Transverse colon (tissue), 4 donors: Measurements from ENCODE around the gene FNBP1. TPM values are rescaled to one million over a fixed set of nuclear protein-coding genes. Genes with fewer than 3 reads are reported as not detected.
A peak's percentile ranks its signal among the peaks of the same experiment; 100 is the strongest.

Experiments used
- DNase-seq: peaks from one replicate; pipeline ENCODE4 v3.0.0-alpha.2; 2019
- H3K27ac ChIP-seq, 4 donors: fragments of 200-600 bp; sonication (generic); 2 replicates each; pipeline ENCODE4 v1.5.1; 2016 to 2018; ENCODE audit warnings: inconsistent platforms in 4 of 4
- H3K27me3 ChIP-seq: fragments of 200-600 bp; sonication (generic); 2 replicates; pipeline ENCODE4 v1.5.1; 2017; ENCODE audit warnings: inconsistent platforms
- H3K36me3 ChIP-seq, 4 donors: fragments of 200-600 bp; sonication (generic); 2 replicates each; pipeline ENCODE4 v1.5.1; 2017 to 2019; ENCODE audit warnings: inconsistent platforms in 4 of 4
- H3K4me1 ChIP-seq, 4 donors: fragments of 200-600 bp; sonication (generic); 2 replicates each; pipeline ENCODE4 v1.5.1; 2017 to 2020; ENCODE audit warnings: inconsistent platforms in 4 of 4
- H3K4me3 ChIP-seq, 4 donors: fragments of 200-600 bp; sonication (generic); 1 replicate in 1 of 4; 2 replicates in 3 of 4; pipeline versions ENCODE4 v1.5.1 to v1.6.1; 2017 to 2019; ENCODE audit warnings: inconsistent platforms in 4 of 4
- H3K9me3 ChIP-seq, 2 donors: fragments of 200-600 bp; sonication (generic); 2 replicates each; pipeline ENCODE4 v1.5.1; 2017 to 2019; ENCODE audit warnings: inconsistent platforms in 2 of 2
- EP300 ChIP-seq: sonication (generic); formaldehyde crosslinking; IDR thresholded peaks from one replicate; pipeline ENCODE4 v1.6.1; 2017; ENCODE audit warnings: antibody characterized with exemption, low read depth
- POLR2A ChIP-seq: fragments of 450-650 bp; IDR thresholded peaks from one replicate; pipeline ENCODE4 v1.6.1; 2016; ENCODE audit warnings: antibody characterized with exemption, mild to moderate bottlenecking, moderate library complexity
- POLR2AphosphoS5 ChIP-seq, 3 donors: sonication (generic); formaldehyde crosslinking; IDR thresholded peaks; one replicate each; pipeline ENCODE4 v1.6.1; 2016; ENCODE audit warnings: antibody characterized with exemption in 3 of 3
- WGBS, 2 donors: methylation state at CpG; one replicate each; pipeline ENCODE4 v1.1.5; 2018; ENCODE audit warnings: low coverage in 1 of 2; 5-methylcytosine and 5-hydroxymethylcytosine counted together
- in situ Hi-C, 4 donors: fragments of 200-750 bp; cut with MboI; loops; one replicate each; pipeline versions ENCODE4 v1.15.0 to v1.15.1; 2017; ENCODE audit warnings: low sequenced_read_pairs in 3 of 4, low pct_ligation_motif_present in 1 of 4, low pct_unique_long_range_greater_than_20kb in 1 of 4
- intact Hi-C: fragments of 100-400 bp; cut with DNase I; formaldehyde crosslinking; loops from one replicate; pipeline ENCODE4 v1.15.1; 2023; ENCODE audit warnings: low total_unique reads
- total RNA-seq, 4 donors: library from RNA; depleted of rRNA; stranded (reverse); fragments of >200 nt; gene quantifications; one replicate each; pipeline ENCODE4 v1.1.0, GENCODE V29; 2016
- TF ChIP-seq, protein P1 (sequence below), 5 experiments: fragments of 200-600 bp in 3 of 5; fragments of 450-650 bp in 2 of 5; sonication (generic) in 3 of 5; IDR thresholded peaks; 1 replicate in 2 of 5; 2 replicates in 3 of 5; pipeline ENCODE4 v1.5.1; 2016 to 2017; ENCODE audit warnings: antibody characterized with exemption in 5 of 5, inconsistent platforms in 3 of 5, mild to moderate bottlenecking in 2 of 5, moderate library complexity in 1 of 5

The FNBP1 gene
- total RNA-seq, 4 donors from 2014 or later, result 38.5 to 114 (median 62.9) TPM

DNA sequence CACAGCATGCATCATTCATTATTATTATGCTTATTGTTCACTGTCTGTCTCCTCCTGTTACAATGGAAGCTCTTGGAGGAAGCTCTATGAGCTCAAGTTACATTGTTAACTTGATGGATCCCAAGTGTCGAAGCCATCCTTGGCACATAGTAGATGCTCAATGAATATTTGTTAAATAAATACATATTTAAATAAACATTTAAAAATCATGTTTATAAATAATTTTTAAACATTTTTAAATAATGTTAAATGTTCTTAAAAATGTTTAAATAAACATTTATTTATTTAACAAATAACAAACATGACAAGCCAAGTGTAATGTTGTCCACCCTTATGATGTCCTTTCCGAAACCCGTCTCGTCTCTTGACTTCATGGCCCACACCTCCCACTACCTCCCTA, 138.3 kb downstream of the FNBP1 start:
- peaks cover 0 to 52% (median 21%) of the 10 kb centered on the region in 4 donors for H3K36me3 ChIP-seq

DNA sequence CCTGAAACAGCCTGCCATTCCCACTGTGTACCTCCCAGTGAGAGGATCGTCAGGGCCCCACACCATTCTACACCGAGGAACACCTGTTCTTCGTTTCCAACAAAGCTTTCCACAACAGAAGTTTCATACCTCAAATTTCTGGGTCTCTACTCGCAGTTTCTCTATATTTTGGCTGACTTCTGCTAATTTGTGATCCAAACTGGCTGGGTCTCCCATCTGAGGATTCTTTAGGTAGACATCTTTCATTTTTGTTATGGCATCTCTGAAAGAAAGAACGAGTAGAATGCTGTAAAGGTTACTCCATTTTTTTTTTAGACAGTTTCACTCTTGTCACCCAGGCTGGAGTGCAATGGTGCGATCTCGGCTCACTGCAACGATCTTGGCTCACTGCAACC, 140.3 kb downstream of the FNBP1 start:
- 54 to 77% methylated on average over 4 to 8 of the region's 8 CpGs for WGBS, 2 donors
- Histone ChIP-seq H3K27ac (peak overlapping the region in 1 of 4 donors; percentile 6), H3K4me1 (peaks cover 0 to 6% (median 0%) of the 10 kb centered on the region in 4 donors), H3K36me3 (peaks cover 0 to 46% (median 17%) of the 10 kb centered on the region in 4 donors), H3K4me3 (no peak overlapping the region), H3K9me3 (no peaks in the 10 kb centered on the region), H3K27me3 (no peaks in the 10 kb centered on the region)
- intact Hi-C loops, result no loop called here
- TF ChIP-seq POLR2AphosphoS5 (IDR thresholded peaks at IDR 0.05) (no peak), EP300 (no peak), POLR2A (no peak)
- TF ChIP-seq, protein P1, sequence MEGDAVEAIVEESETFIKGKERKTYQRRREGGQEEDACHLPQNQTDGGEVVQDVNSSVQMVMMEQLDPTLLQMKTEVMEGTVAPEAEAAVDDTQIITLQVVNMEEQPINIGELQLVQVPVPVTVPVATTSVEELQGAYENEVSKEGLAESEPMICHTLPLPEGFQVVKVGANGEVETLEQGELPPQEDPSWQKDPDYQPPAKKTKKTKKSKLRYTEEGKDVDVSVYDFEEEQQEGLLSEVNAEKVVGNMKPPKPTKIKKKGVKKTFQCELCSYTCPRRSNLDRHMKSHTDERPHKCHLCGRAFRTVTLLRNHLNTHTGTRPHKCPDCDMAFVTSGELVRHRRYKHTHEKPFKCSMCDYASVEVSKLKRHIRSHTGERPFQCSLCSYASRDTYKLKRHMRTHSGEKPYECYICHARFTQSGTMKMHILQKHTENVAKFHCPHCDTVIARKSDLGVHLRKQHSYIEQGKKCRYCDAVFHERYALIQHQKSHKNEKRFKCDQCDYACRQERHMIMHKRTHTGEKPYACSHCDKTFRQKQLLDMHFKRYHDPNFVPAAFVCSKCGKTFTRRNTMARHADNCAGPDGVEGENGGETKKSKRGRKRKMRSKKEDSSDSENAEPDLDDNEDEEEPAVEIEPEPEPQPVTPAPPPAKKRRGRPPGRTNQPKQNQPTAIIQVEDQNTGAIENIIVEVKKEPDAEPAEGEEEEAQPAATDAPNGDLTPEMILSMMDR (IDR thresholded peaks at IDR 0.05), result no peak
- in situ Hi-C loops, result no loop called here
- no peak for DNase-seq

More for the DNA sequence above, 138.3 kb downstream of the FNBP1 start:
- in situ Hi-C loops (no loop called here), intact Hi-C loops (no loop called here)
- Histone ChIP-seq H3K4me3 (no peak overlapping the region), H3K9me3 (no peaks in the 10 kb centered on the region), H3K27ac (no peak overlapping the region), H3K4me1 (no peaks in the 10 kb centered on the region), H3K27me3 (no peaks in the 10 kb centered on the region)
- WGBS, 2 donors, result 88 to 91% methylated on average over 4 of the region's 4 CpGs
- TF ChIP-seq POLR2A (no peak), EP300 (no peak), POLR2AphosphoS5 (IDR thresholded peaks at IDR 0.05) (no peak)
- TF ChIP-seq, protein P1 (IDR thresholded peaks at IDR 0.05), result no peak
- DNase-seq, result no peak

DNA sequence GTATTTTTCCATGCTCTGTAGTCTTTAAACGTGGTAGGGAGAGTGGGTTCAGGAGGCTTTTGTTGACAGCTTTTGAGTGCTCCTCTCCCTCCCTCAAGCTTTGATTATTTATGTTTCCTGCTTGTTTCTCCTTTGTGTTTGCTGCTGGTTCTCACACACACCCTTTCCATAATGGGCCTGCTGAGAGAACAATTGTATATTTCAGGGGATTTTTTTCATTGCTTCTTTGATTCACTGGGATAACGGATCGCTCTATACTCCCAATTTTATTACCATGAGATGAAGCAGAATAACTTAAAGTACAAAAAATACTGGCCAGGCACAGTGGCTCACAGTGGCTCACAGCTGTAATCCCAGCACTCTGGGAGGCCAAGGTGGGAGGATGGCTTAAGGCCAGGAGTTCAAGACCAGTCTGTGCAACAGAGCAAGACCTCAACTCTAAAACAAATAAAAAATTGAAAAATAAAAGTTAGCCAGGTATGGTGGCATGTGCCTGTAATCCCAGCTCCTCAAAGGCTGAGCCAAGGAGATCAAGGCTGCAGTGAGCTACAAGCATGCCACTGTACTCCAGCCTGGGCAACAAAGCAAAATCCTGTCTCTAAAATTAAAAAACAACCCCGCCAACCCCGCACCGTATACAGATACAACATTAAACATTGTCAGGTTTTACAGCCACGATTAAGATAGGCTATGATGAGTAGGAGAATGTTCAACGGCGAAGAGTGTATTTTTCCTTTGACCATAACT, 140.8 kb downstream of the FNBP1 start:
- H3K9me3 ChIP-seq, result no peaks in the 10 kb centered on the region
- no peaks in the 10 kb centered on the region for H3K27me3 ChIP-seq
- H3K4me1 ChIP-seq, result peaks cover 0 to 6% (median 0%) of the 10 kb centered on the region in 4 donors
- H3K36me3 ChIP-seq, result peaks cover 0 to 43% (median 14%) of the 10 kb centered on the region in 4 donors
- intact Hi-C loops (no loop called here), in situ Hi-C loops (no loop called here)
- WGBS, 2 donors, result 75 to 87% methylated on average over 7 to 9 of the region's 9 CpGs
- peak overlapping the region in 1 of 4 donors; percentile 6 for H3K27ac ChIP-seq
- TF ChIP-seq EP300, result no peak
- H3K4me3 ChIP-seq, result no peak overlapping the region
- DNase-seq, result no peak

DNA sequence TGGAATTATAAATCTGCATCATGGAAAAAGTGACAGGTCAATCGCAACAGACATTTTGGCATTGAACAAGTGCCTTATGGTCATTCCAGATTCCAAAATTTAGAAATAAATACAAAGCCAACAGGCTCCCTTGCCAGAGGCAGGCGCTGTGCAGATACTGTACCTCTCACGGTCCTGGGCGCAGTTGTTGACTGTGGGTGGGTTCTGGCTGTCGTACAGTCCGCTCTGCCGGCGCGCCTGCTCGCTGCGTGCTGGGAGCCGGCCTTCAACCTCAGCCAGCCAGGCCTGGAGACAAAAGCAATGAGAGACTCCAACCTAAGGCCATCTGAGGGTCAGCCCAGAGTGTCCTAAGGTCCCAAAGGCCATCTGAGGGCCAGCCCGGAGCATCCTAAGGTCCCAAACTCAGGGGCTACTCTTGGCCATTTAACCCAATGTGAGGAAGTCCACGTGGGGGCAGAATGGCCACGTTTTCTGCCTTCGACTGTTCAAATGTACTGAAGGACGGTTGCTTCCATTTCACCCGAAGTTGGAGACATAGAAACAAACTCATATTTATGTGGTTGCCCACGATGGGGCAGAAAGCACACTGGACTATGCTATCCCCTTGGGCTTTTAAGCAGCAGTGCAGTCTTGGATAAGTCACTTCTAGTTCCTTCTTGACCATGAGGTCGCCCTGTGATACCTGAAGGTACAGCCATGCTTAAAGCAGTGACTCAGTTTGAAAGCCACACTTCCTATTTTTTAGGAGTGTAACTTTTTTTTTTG, 142.5 kb downstream of the FNBP1 start:
- in situ Hi-C loops (no loop called here), intact Hi-C loops (no loop called here)
- H3K4me1 ChIP-seq, result peaks cover 0 to 6% (median 0%) of the 10 kb centered on the region in 4 donors
- peak overlapping the region in 1 of 4 donors; percentile 8 for H3K27ac ChIP-seq
- no peak overlapping the region for H3K4me3 ChIP-seq
- H3K27me3 ChIP-seq, result no peaks in the 10 kb centered on the region
- WGBS, 2 donors, result 88 to 100% methylated on average over 2 to 20 of the region's 20 CpGs
- peaks cover 0 to 42% (median 7%) of the 10 kb centered on the region in 4 donors for H3K36me3 ChIP-seq
- DNase-seq, result no peak
- no peaks in the 10 kb centered on the region for H3K9me3 ChIP-seq
- TF ChIP-seq EP300 (no peak), POLR2AphosphoS5 (IDR thresholded peaks at IDR 0.05) (no peak), POLR2A (no peak)
- TF ChIP-seq, protein P1 (IDR thresholded peaks at IDR 0.05), result no peak
